H9 (cell line): ENCODE results near the gene BACE2. TPM values are rescaled to one million over a fixed set of nuclear protein-coding genes. Genes with fewer than 3 reads are reported as not detected.

ENCODE experiments used
- DNase-seq: peaks from one replicate; pipeline ENCODE4 v3.0.0-alpha.2; 2017
- H2AFZ ChIP-seq: one replicate; pipeline ENCODE4 v1.6.1; 2013; ENCODE audit warnings: mild to moderate bottlenecking, low read length, control low read depth, moderate library complexity
- H2AK5ac ChIP-seq: 2 replicates; pipeline ENCODE4 v1.6.1; 2013; ENCODE audit warnings: low read length, control low read depth, mixed read lengths; ENCODE audit not compliant: insufficient read length
- H2BK120ac ChIP-seq: one replicate; pipeline ENCODE4 v1.6.1; 2013; ENCODE audit warnings: low read depth, mild to moderate bottlenecking, low read length, control low read depth, inconsistent platforms; ENCODE audit not compliant: poor library complexity, severe bottlenecking
- H2BK12ac ChIP-seq: 2 replicates; pipeline ENCODE4 v1.6.1; 2013; ENCODE audit warnings: low read length, control low read depth, mixed read lengths, low read depth; ENCODE audit not compliant: insufficient read length
- H2BK15ac ChIP-seq: 2 replicates; pipeline ENCODE4 v1.6.1; 2013; ENCODE audit warnings: low read depth, low read length, control low read depth
- H2BK20ac ChIP-seq: one replicate; pipeline ENCODE4 v1.6.1; 2013; ENCODE audit warnings: low read depth, mild to moderate bottlenecking, low read length, control low read depth, inconsistent platforms; ENCODE audit not compliant: poor library complexity, severe bottlenecking
- H2BK5ac ChIP-seq: 2 replicates; pipeline ENCODE4 v1.6.1; 2013; ENCODE audit warnings: low read length, control low read depth, mixed read lengths; ENCODE audit not compliant: insufficient read length
- H3K14ac ChIP-seq: 2 replicates; pipeline ENCODE4 v1.6.1; 2013; ENCODE audit warnings: low read length, control low read depth; ENCODE audit not compliant: insufficient read depth
- H3K18ac ChIP-seq: 2 replicates; pipeline ENCODE4 v1.6.1; 2013; ENCODE audit warnings: low read depth, mild to moderate bottlenecking, mixed read lengths, low read length, control low read depth; ENCODE audit not compliant: insufficient read length
- H3K23ac ChIP-seq: 2 replicates; pipeline ENCODE4 v1.6.1; 2013; ENCODE audit warnings: low read length, control low read depth, mixed read lengths, low read depth; ENCODE audit not compliant: insufficient read length
- H3K23me2 ChIP-seq: 2 replicates; pipeline ENCODE4 v1.6.1; 2013; ENCODE audit warnings: low read depth, mild to moderate bottlenecking, mixed read lengths, low read length, control low read depth; ENCODE audit not compliant: insufficient read length, poor library complexity, severe bottlenecking
- H3K27ac ChIP-seq: 2 replicates; pipeline ENCODE4 v1.5.1; 2013; ENCODE audit warnings: low read length, control low read depth, mixed read lengths, low read depth; ENCODE audit not compliant: insufficient read length
- H3K27me3 ChIP-seq: 2 replicates; pipeline ENCODE4 v1.6.1; 2013; ENCODE audit warnings: low read length, control low read depth, inconsistent platforms; ENCODE audit not compliant: insufficient read depth
- H3K4ac ChIP-seq: 2 replicates; pipeline ENCODE4 v1.6.1; 2013; ENCODE audit warnings: low read depth, mild to moderate bottlenecking, control low read depth, inconsistent platforms, low read length, moderate library complexity
- H3K4me1 ChIP-seq: 2 replicates; pipeline ENCODE4 v1.6.1; 2013; ENCODE audit warnings: low read length, control low read depth, inconsistent platforms; ENCODE audit not compliant: insufficient read depth
- H3K4me2 ChIP-seq: 2 replicates; pipeline ENCODE4 v1.6.1; 2013; ENCODE audit warnings: low read length, control low read depth, mixed read lengths; ENCODE audit not compliant: insufficient read length, insufficient read depth
- H3K56ac ChIP-seq: 2 replicates; pipeline ENCODE4 v1.6.1; 2013; ENCODE audit warnings: low read depth, mild to moderate bottlenecking, mixed read lengths, low read length, control low read depth; ENCODE audit not compliant: insufficient read length
- H3K79me1 ChIP-seq: 2 replicates; pipeline ENCODE4 v1.6.1; 2013; ENCODE audit warnings: low read depth, mild to moderate bottlenecking, moderate library complexity, low read length, control low read depth, inconsistent platforms; ENCODE audit not compliant: insufficient read depth, poor library complexity, severe bottlenecking
- H3K79me2 ChIP-seq: 2 replicates; pipeline ENCODE4 v1.6.1; 2013; ENCODE audit warnings: low read length, control low read depth, inconsistent platforms; ENCODE audit not compliant: insufficient read depth
- H3K9ac ChIP-seq: 2 replicates; pipeline ENCODE4 v1.6.1; 2013; ENCODE audit warnings: low read length, control low read depth, mixed read lengths; ENCODE audit not compliant: insufficient read length; ENCODE audit errors: extremely low read depth
- H3K9me3 ChIP-seq: one replicate; pipeline ENCODE4 v1.6.1; 2013; ENCODE audit warnings: low read depth, low read length, inconsistent platforms; ENCODE audit not compliant: control insufficient read depth
- H3T11ph ChIP-seq: one replicate; pipeline ENCODE4 v1.6.1; 2013; ENCODE audit warnings: mild to moderate bottlenecking, low read length, control low read depth, inconsistent platforms
- H4K20me1 ChIP-seq: one replicate; pipeline ENCODE4 v1.6.1; 2013; ENCODE audit not compliant: control insufficient read depth, insufficient read length, insufficient read depth
- H4K5ac ChIP-seq: 2 replicates; pipeline ENCODE4 v1.6.1; 2013; ENCODE audit warnings: low read depth, mild to moderate bottlenecking, mixed read lengths, low read length, control low read depth; ENCODE audit not compliant: insufficient read length
- H4K8ac ChIP-seq: replicated peaks from 2 replicates; pipeline ENCODE4 v1.6.1; 2013; ENCODE audit warnings: low read length, control low read depth, mixed read lengths, low read depth; ENCODE audit not compliant: insufficient read length
- H4K91ac ChIP-seq: 2 replicates; pipeline ENCODE4 v1.6.1; 2013; ENCODE audit warnings: low read depth, mild to moderate bottlenecking, moderate library complexity, mixed read lengths, low read length, control low read depth; ENCODE audit not compliant: insufficient read length
- H3K27ac Mint-ChIP-seq, 3 experiments: 2 replicates in 2 of 3; 3 replicates in 1 of 3; pipeline ENCODE4 v1.8.0; 2020 to 2021; ENCODE audit warnings: mixed read lengths in 3 of 3, mild to moderate bottlenecking in 1 of 3, moderate library complexity in 1 of 3
- H3K27me3 Mint-ChIP-seq: 2 replicates; pipeline ENCODE4 v1.8.0; 2021; ENCODE audit warnings: low read depth, mild to moderate bottlenecking, moderate library complexity, mixed read lengths
- H3K36me3 Mint-ChIP-seq, 3 experiments: 2 replicates in 2 of 3; 3 replicates in 1 of 3; pipeline ENCODE4 v1.8.0; 2020 to 2021; ENCODE audit warnings: low read depth in 3 of 3, mixed read lengths in 3 of 3; ENCODE audit not compliant: insufficient read depth in 1 of 3
- H3K4me1 Mint-ChIP-seq, 2 experiments: 2 replicates each; pipeline ENCODE4 v1.8.0; 2020; ENCODE audit warnings: mixed read lengths in 2 of 2
- H3K4me3 Mint-ChIP-seq, 2 experiments: 2 replicates in 1 of 2; 3 replicates in 1 of 2; pipeline ENCODE4 v1.8.0; 2020 to 2021; ENCODE audit warnings: mild to moderate bottlenecking in 2 of 2, mixed read lengths in 2 of 2, moderate library complexity in 1 of 2
- H3K9me3 Mint-ChIP-seq, 2 experiments: 2 replicates in 1 of 2; 3 replicates in 1 of 2; pipeline ENCODE4 v1.8.0; 2020; ENCODE audit warnings: mild to moderate bottlenecking in 2 of 2, mixed read lengths in 2 of 2, moderate library complexity in 1 of 2
- WGBS: extraction: QIAGEN DNeasy Blood & Tissue Kit; methylation state at CpG from one replicate; pipeline ENCODE4 v1.1.7; 2013; ENCODE audit warnings: missing lambda C conversion rate, low lambda C conversion rate, mixed read lengths; ENCODE audit not compliant: insufficient read length; ENCODE audit errors: extremely low coverage; 5-methylcytosine and 5-hydroxymethylcytosine counted together
- total RNA-seq: library from RNA; stranded (reverse); gene quantifications from 2 replicates; pipeline ENCODE4 v1.2.1, GENCODE V29; 2021
- TF ChIP-seq, protein P1 (sequence below): fragments of 200-600 bp; sonication (generic); conservative IDR thresholded peaks from 3 replicates; pipeline ENCODE4 v1.8.0; 2021; ENCODE audit warnings: antibody characterized with exemption, mild to moderate bottlenecking

BACE2 gene
- total RNA-seq, 1 experiment from 2014 or later, result 8.0 TPM

DNA sequence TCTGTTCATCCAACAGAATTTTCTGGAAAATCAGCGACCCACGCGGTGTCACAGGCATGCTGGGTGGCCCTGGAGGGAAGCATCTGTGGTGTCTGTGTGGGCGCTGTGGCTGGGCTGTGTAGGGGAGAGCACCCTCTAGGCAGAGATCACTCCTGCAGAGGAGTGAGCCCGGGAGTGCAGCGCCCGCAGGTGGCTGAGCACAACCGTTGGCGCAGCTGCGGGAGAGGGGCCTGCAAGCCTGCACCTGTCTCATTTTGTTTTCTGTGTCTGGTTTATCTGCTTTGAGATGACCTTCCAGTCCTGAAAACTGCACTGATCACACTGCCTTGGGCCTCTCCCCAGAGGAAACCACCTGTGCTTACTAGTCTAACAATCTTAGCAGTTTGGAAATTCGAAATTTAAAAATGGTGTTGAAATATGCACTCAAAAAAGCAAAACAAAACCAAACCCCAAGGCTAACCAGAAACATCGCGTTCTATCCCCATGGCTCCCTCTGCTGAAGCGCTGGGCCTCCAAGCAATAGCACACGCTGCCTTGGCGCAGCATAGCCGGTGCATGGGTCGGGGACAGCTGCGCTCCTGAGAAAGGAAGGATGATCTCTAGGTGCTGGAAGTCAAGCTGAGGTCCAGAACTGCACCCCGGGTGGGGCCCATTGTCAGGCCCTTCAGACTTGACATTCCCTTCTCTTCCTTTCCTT, 153.4 kb downstream of the BACE2 start:
- no CpG with 5 or more reads among the region's 20 CpGs for WGBS
- Mint-ChIP-seq H3K9me3 (no peaks in the 10 kb centered on the region), H3K27ac (no peak overlapping the region), H3K4me3 (no peak overlapping the region), H3K4me1 (peaks cover 10 to 17% of the 10 kb centered on the region in 2 experiments), H3K36me3 (no peaks in the 10 kb centered on the region; a peak in 1 of 7 replicates), H3K27me3 (peaks cover 9% of the 10 kb centered on the region)
- no peaks in the 10 kb centered on the region for H3K9me3 ChIP-seq
- no peak overlapping the region for H3T11ph ChIP-seq
- H2BK5ac ChIP-seq, result no peak overlapping the region
- no peak overlapping the region for H3K9ac ChIP-seq
- H2BK20ac ChIP-seq, result no peak overlapping the region
- H2BK12ac ChIP-seq, result no peak overlapping the region
- no peaks in the 10 kb centered on the region for H4K20me1 ChIP-seq
- H4K91ac ChIP-seq, result no peak overlapping the region
- no peak overlapping the region for H3K27ac ChIP-seq
- no peak overlapping the region for H3K14ac ChIP-seq
- no peak overlapping the region for H2AFZ ChIP-seq
- H3K23ac ChIP-seq, result no peak overlapping the region
- H3K79me2 ChIP-seq, result no peaks in the 10 kb centered on the region
- no peak overlapping the region for H3K18ac ChIP-seq
- no peak overlapping the region for H3K56ac ChIP-seq
- no peak overlapping the region for H3K4ac ChIP-seq
- no peak overlapping the region for H2BK120ac ChIP-seq
- peaks cover 9% of the 10 kb centered on the region for H3K23me2 ChIP-seq
- H3K79me1 ChIP-seq, result no peaks in the 10 kb centered on the region
- no peaks in the 10 kb centered on the region; the same call in 1 of the 2 replicates for H3K4me1 ChIP-seq
- H2BK15ac ChIP-seq, result no peak overlapping the region
- DNase-seq, result no peak
- TF ChIP-seq, protein P1, sequence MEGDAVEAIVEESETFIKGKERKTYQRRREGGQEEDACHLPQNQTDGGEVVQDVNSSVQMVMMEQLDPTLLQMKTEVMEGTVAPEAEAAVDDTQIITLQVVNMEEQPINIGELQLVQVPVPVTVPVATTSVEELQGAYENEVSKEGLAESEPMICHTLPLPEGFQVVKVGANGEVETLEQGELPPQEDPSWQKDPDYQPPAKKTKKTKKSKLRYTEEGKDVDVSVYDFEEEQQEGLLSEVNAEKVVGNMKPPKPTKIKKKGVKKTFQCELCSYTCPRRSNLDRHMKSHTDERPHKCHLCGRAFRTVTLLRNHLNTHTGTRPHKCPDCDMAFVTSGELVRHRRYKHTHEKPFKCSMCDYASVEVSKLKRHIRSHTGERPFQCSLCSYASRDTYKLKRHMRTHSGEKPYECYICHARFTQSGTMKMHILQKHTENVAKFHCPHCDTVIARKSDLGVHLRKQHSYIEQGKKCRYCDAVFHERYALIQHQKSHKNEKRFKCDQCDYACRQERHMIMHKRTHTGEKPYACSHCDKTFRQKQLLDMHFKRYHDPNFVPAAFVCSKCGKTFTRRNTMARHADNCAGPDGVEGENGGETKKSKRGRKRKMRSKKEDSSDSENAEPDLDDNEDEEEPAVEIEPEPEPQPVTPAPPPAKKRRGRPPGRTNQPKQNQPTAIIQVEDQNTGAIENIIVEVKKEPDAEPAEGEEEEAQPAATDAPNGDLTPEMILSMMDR, result no peak
- no peak overlapping the region for H3K4me2 ChIP-seq
- H2AK5ac ChIP-seq, result no peak overlapping the region
- no peaks in the 10 kb centered on the region; the same call in 1 of the 2 replicates for H3K27me3 ChIP-seq
- H4K5ac ChIP-seq, result no peak overlapping the region
- no peak overlapping the region for H4K8ac ChIP-seq
